Osteoblast (primary cell): ENCODE measurements around the gene EIF4G3. TPM values are rescaled to one million over a fixed set of nuclear protein-coding genes. Genes with fewer than 3 reads are reported as not detected.

Experiments used
- DNase-seq: peaks from one replicate; pipeline ENCODE4 v3.0.0; 2011; ENCODE audit warnings: low spot score, mixed read lengths; ENCODE audit not compliant: insufficient read length; ENCODE audit errors: missing footprints
- H2AFZ ChIP-seq: 2 replicates; pipeline ENCODE4 v1.6.0; 2011; ENCODE audit warnings: mild to moderate bottlenecking, low read length
- H3K27ac ChIP-seq: 2 replicates; pipeline ENCODE4 v1.5.1; 2011; ENCODE audit warnings: mild to moderate bottlenecking, low read depth, low read length, moderate library complexity
- H3K27me3 ChIP-seq: 2 replicates; pipeline ENCODE4 v1.6.0; 2012; ENCODE audit warnings: mild to moderate bottlenecking, control low read depth, inconsistent platforms, low read length, moderate library complexity; ENCODE audit not compliant: insufficient read depth
- H3K36me3 ChIP-seq: 2 replicates; pipeline ENCODE4 v1.5.1; 2011; ENCODE audit warnings: mild to moderate bottlenecking, low read length, control low read depth, moderate library complexity; ENCODE audit not compliant: insufficient read depth
- H3K4me1 ChIP-seq: 2 replicates; pipeline ENCODE4 v1.5.1; 2011; ENCODE audit warnings: mild to moderate bottlenecking, low read length, control low read depth, moderate library complexity; ENCODE audit not compliant: insufficient read depth
- H3K4me2 ChIP-seq: 2 replicates; pipeline ENCODE4 v1.6.0; 2011; ENCODE audit warnings: mild to moderate bottlenecking, low read length; ENCODE audit not compliant: insufficient read depth
- H3K4me3 ChIP-seq: fragments of 200-600 bp; sonication (generic); 3 replicates; pipeline ENCODE4 v1.5.1; 2012; ENCODE audit warnings: mild to moderate bottlenecking, low read length, inconsistent platforms; ENCODE audit not compliant: insufficient read depth
- H3K79me2 ChIP-seq: 2 replicates; pipeline ENCODE4 v1.6.0; 2012; ENCODE audit warnings: mild to moderate bottlenecking, low read length, control low read depth, inconsistent platforms; ENCODE audit not compliant: insufficient read depth
- H3K9me3 ChIP-seq: 2 replicates; pipeline ENCODE4 v1.5.1; 2011; ENCODE audit warnings: low read depth, low read length, control low read depth
- H4K20me1 ChIP-seq: 2 replicates; pipeline ENCODE4 v1.6.0; 2012; ENCODE audit warnings: mild to moderate bottlenecking, low read length, control low read depth; ENCODE audit not compliant: insufficient read depth
- CTCF ChIP-seq: IDR thresholded peaks from 2 replicates; pipeline ENCODE4 v1.5.1; 2011; ENCODE audit warnings: mild to moderate bottlenecking, low read depth, low read length, moderate library complexity; ENCODE audit errors: extremely low read depth
- total RNA-seq: library from RNA; depleted of rRNA; stranded (reverse); fragments of >200 nt; gene quantifications from 2 replicates; pipeline ENCODE4 v1.2.3, GENCODE V29; 2012

EIF4G3 gene
- total RNA-seq, 1 donor = 55.0 TPM

- Histone ChIP-seq H3K27me3 (no peaks in the 10 kb centered on the region), H3K4me2 (no peak overlapping the region), H3K4me1 (peaks cover 37% of the 10 kb centered on the region), H3K9me3 (no peaks in the 10 kb centered on the region), H3K79me2 (peaks cover 57% of the 10 kb centered on the region), H3K27ac (no peak overlapping the region), H3K4me3 (no peak overlapping the region), H2AFZ (no peak overlapping the region), H4K20me1 (peaks cover 83% of the 10 kb centered on the region), H3K36me3 (peaks cover 5% of the 10 kb centered on the region)
- TF ChIP-seq CTCF = no peak
- DNase-seq = no peak
These were observed 130.6 kb downstream of the EIF4G3 start for GRCh38 chr1:21046132-21046531.

DNA sequence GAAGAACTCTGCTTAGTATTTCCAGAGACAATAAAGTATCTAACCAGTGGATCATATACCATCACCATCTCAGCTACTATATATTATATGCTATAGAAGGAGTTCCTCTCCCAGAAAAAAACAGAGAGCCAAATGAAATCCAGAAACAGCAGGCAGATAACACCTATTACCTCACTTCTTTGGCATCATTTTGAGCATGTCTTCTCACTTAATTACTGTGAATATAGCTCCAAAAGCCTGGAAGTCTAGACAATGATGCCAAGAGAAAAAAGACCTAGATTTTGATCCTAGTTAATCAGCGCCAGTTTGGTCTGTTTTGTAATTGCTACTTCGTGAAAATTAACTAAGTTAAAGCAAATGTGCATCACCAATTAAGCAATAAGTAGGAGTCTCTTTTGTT lies 131.3 kb downstream of the EIF4G3 start:
- H3K79me2 ChIP-seq = peaks cover 64% of the 10 kb centered on the region
- DNase-seq = no peak

DNA sequence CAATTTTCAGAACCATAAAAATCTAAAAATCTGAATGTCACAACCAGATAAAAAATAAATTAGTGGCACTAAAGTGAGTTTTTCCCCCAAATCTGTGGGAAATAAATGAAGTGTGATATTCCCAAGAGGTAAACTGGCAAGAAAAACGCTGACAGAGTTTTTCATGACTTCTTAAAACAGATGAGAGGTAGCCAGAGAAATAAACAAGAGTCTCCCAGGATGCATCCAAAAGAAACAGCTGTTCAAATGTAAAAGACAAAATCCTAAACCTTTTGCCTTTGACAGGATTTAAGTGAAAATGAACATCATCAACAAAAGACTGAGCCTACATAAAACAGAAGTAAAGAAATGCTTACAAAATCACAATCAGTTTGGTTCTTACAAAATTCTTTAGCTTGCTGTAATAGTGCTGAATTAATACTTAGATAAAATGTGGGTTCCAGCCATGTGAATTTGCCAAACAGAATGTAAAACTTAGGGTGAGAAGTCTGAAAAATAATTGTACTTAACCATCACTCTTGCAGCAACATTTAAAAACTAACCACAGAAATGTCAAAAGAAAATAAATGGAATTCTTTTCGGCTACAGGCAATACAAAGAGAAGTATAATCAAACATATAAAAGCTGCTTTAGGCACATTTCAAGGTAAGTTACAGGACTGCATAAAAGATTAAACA lies 133.6 kb downstream of the EIF4G3 start:
- H3K9me3 ChIP-seq = no peaks in the 10 kb centered on the region
- peak overlapping the region; percentile 59 for H3K27ac ChIP-seq
- no peaks in the 10 kb centered on the region for H3K27me3 ChIP-seq
- H3K36me3 ChIP-seq = no peaks in the 10 kb centered on the region
- peak overlapping the region; percentile 43 for H3K4me2 ChIP-seq
- H3K79me2 ChIP-seq = peaks cover 76% of the 10 kb centered on the region
- no peak overlapping the region for H3K4me3 ChIP-seq
- H3K4me1 ChIP-seq = peaks cover 27% of the 10 kb centered on the region
- peaks cover 78% of the 10 kb centered on the region for H4K20me1 ChIP-seq
- DNase-seq = peak; percentile 70
- no peak overlapping the region for H2AFZ ChIP-seq
- no peak for TF ChIP-seq CTCF

More for the DNA sequence above, 131.3 kb downstream of the EIF4G3 start:
- Histone ChIP-seq H4K20me1 (peaks cover 85% of the 10 kb centered on the region), H3K27ac (no peak overlapping the region), H3K9me3 (no peaks in the 10 kb centered on the region), H3K4me1 (peaks cover 36% of the 10 kb centered on the region), H3K36me3 (peaks cover 5% of the 10 kb centered on the region), H3K4me3 (no peak overlapping the region), H3K4me2 (no peak overlapping the region), H2AFZ (no peak overlapping the region), H3K27me3 (no peaks in the 10 kb centered on the region)
- TF ChIP-seq CTCF = no peak

- no peak overlapping the region for H3K27ac ChIP-seq
- TF ChIP-seq CTCF = no peak
- no peak overlapping the region for H3K4me3 ChIP-seq
- H3K36me3 ChIP-seq = no peaks in the 10 kb centered on the region
- H3K4me1 ChIP-seq = peaks cover 27% of the 10 kb centered on the region
- H3K79me2 ChIP-seq = peaks cover 75% of the 10 kb centered on the region
- no peak overlapping the region for H2AFZ ChIP-seq
- H3K27me3 ChIP-seq = no peaks in the 10 kb centered on the region
- H3K4me2 ChIP-seq = no peak overlapping the region
- DNase-seq = no peak
- H3K9me3 ChIP-seq = no peaks in the 10 kb centered on the region
- peaks cover 73% of the 10 kb centered on the region for H4K20me1 ChIP-seq
These were observed 135.2 kb downstream of the EIF4G3 start for GRCh38 chr1:21041541-21041940.
